Activated T-helper 1 cell treated with anti-CD3 and anti-CD28 coated beads, Interleukin-12 subunit alpha, Interleukin-12 subunit beta, Interleukin-2, Interleukin-4 antibody, amounts not matched to agents 30 ng/mL and 10 ng/mL and 1 ng/mL, durations not matched to agents 14 hours and 24 hours and 36 hours (primary cell): ENCODE measurements around the gene TBCE. TPM values are rescaled to one million over a fixed set of nuclear protein-coding genes. Genes with fewer than 3 reads are reported as not detected.

Experiments
- DNase-seq: peaks from one replicate; pipeline ENCODE4 v3.0.0; 2021; ENCODE audit warnings: low spot score
- H3K27ac Mint-ChIP-seq: one replicate; pipeline ENCODE4 v1.8.0; 2021; ENCODE audit warnings: mild to moderate bottlenecking, mixed read lengths
- H3K27me3 Mint-ChIP-seq: one replicate; pipeline ENCODE4 v1.8.0; 2022; ENCODE audit warnings: mild to moderate bottlenecking, moderate library complexity, mixed read lengths; ENCODE audit not compliant: insufficient read depth
- H3K36me3 Mint-ChIP-seq: one replicate; pipeline ENCODE4 v1.8.0; 2021; ENCODE audit warnings: low read depth, mixed read lengths
- H3K4me1 Mint-ChIP-seq: one replicate; pipeline ENCODE4 v1.8.0; 2021; ENCODE audit warnings: low read depth, mixed read lengths
- H3K4me3 Mint-ChIP-seq: one replicate; pipeline ENCODE4 v1.8.0; 2021; ENCODE audit warnings: mild to moderate bottlenecking, moderate library complexity, mixed read lengths
- H3K9me3 Mint-ChIP-seq: one replicate; pipeline ENCODE4 v1.8.0; 2021; ENCODE audit warnings: mixed read lengths
- intact Hi-C: fragments of 100-400 bp; cut with micrococcal nuclease; formaldehyde crosslinking; loops from one replicate; pipeline ENCODE4 v1.15.1; 2024
- total RNA-seq: library from RNA; stranded (reverse); gene quantifications from 2 replicates; pipeline ENCODE4 v1.2.3, GENCODE V29; 2022

The TBCE gene
- total RNA-seq, 1 donor from 2014 or later, result 29.2 TPM

- Mint-ChIP-seq H3K4me1 (no peaks in the 10 kb centered on the region), H3K9me3 (no peaks in the 10 kb centered on the region), H3K27ac (no peak overlapping the region), H3K4me3 (no peak overlapping the region), H3K36me3 (peaks cover 6% of the 10 kb centered on the region), H3K27me3 (no peaks in the 10 kb centered on the region)
- intact Hi-C loops, result no loop called here
- DNase-seq, result no peak
These were observed 35.4 kb downstream of the TBCE start for GRCh38 chr1:235402457-235403200.

- Mint-ChIP-seq H3K9me3 (no peaks in the 10 kb centered on the region), H3K27ac (no peak overlapping the region), H3K4me1 (no peaks in the 10 kb centered on the region), H3K4me3 (no peak overlapping the region), H3K36me3 (peaks cover 6% of the 10 kb centered on the region), H3K27me3 (no peaks in the 10 kb centered on the region)
- intact Hi-C loops, result no loop called here
- DNase-seq, result no peak
These were observed 36.4 kb downstream of the TBCE start for GRCh38 chr1:235403593-235403992.

- Mint-ChIP-seq H3K4me1 (no peaks in the 10 kb centered on the region), H3K27ac (no peak overlapping the region), H3K36me3 (peaks cover 6% of the 10 kb centered on the region), H3K9me3 (no peaks in the 10 kb centered on the region), H3K4me3 (no peak overlapping the region), H3K27me3 (no peaks in the 10 kb centered on the region)
- intact Hi-C loops, result no loop called here
- DNase-seq, result no peak
These were observed 37.0 kb downstream of the TBCE start for GRCh38 chr1:235404190-235404589.

- Mint-ChIP-seq H3K4me3 (no peak overlapping the region), H3K36me3 (peaks cover 1% of the 10 kb centered on the region), H3K9me3 (no peaks in the 10 kb centered on the region), H3K27me3 (no peaks in the 10 kb centered on the region), H3K27ac (no peak overlapping the region), H3K4me1 (no peaks in the 10 kb centered on the region)
- intact Hi-C loops, result no loop called here
- DNase-seq, result no peak
These were observed 40.2 kb downstream of the TBCE start for GRCh38 chr1:235407419-235407818.

- Mint-ChIP-seq H3K27ac (no peak overlapping the region), H3K27me3 (no peaks in the 10 kb centered on the region)
- intact Hi-C loops, result no loop called here
These were observed 41.3 kb downstream of the TBCE start for GRCh38 chr1:235408503-235408960.

GRCh38 chr1:235409042-235409820 lies 42.0 kb downstream of the TBCE start:
- DNase-seq, result no peak
- no peak overlapping the region for H3K27ac Mint-ChIP-seq
- no peaks in the 10 kb centered on the region for H3K4me1 Mint-ChIP-seq
- intact Hi-C loops, result no loop called here
- peaks cover under 1% of the 10 kb centered on the region for H3K36me3 Mint-ChIP-seq
- no peaks in the 10 kb centered on the region for H3K9me3 Mint-ChIP-seq
- H3K27me3 Mint-ChIP-seq, result no peaks in the 10 kb centered on the region
- no peak overlapping the region for H3K4me3 Mint-ChIP-seq

More at GRCh38 chr1:235408503-235408960, 41.3 kb downstream of the TBCE start:
- Mint-ChIP-seq H3K4me3 (no peak overlapping the region), H3K4me1 (no peaks in the 10 kb centered on the region), H3K9me3 (no peaks in the 10 kb centered on the region), H3K36me3 (no peaks in the 10 kb centered on the region)
- DNase-seq, result no peak

GRCh38 chr1:235410467-235410866 lies 43.2 kb downstream of the TBCE start:
- Mint-ChIP-seq H3K9me3 (no peaks in the 10 kb centered on the region), H3K27ac (no peak overlapping the region), H3K4me3 (no peak overlapping the region), H3K4me1 (no peaks in the 10 kb centered on the region), H3K36me3 (peaks cover 8% of the 10 kb centered on the region), H3K27me3 (no peaks in the 10 kb centered on the region)
- intact Hi-C loops, result no loop called here
- DNase-seq, result no peak

- Mint-ChIP-seq H3K27me3 (no peaks in the 10 kb centered on the region), H3K36me3 (peaks cover 8% of the 10 kb centered on the region), H3K9me3 (no peaks in the 10 kb centered on the region), H3K4me1 (no peaks in the 10 kb centered on the region), H3K4me3 (no peak overlapping the region), H3K27ac (peak overlapping the region; percentile 29)
- no peak for DNase-seq
- intact Hi-C loops, result no loop called here
These were observed 44.6 kb downstream of the TBCE start for GRCh38 chr1:235411489-235412486.

- intact Hi-C loops, result loop anchor here (1.0 kb wide), 2 partner anchors 48 to 86 kb away; partner anchors contain the start of gene TBCE
- peaks cover 9% of the 10 kb centered on the region for H3K36me3 Mint-ChIP-seq
- no peak overlapping the region for H3K27ac Mint-ChIP-seq
- DNase-seq, result peak; percentile 36
- no peaks in the 10 kb centered on the region for H3K27me3 Mint-ChIP-seq
- H3K9me3 Mint-ChIP-seq, result no peaks in the 10 kb centered on the region
- H3K4me3 Mint-ChIP-seq, result no peak overlapping the region
- H3K4me1 Mint-ChIP-seq, result no peaks in the 10 kb centered on the region
These were observed 48.0 kb downstream of the TBCE start for GRCh38 chr1:235415008-235415904.

GRCh38 chr1:235416662-235417049 lies 49.4 kb downstream of the TBCE start:
- Mint-ChIP-seq H3K36me3 (peaks cover 9% of the 10 kb centered on the region), H3K9me3 (no peaks in the 10 kb centered on the region), H3K27me3 (no peaks in the 10 kb centered on the region), H3K4me3 (no peak overlapping the region), H3K27ac (no peak overlapping the region), H3K4me1 (no peaks in the 10 kb centered on the region)
- DNase-seq, result no peak
- intact Hi-C loops, result loop anchor here (1.0 to 2.0 kb wide), 6 partner anchors 163 to 929 kb away; partner anchors contain the start of gene RBM34

- Mint-ChIP-seq H3K36me3 (peaks cover 9% of the 10 kb centered on the region), H3K9me3 (no peaks in the 10 kb centered on the region), H3K27ac (no peak overlapping the region), H3K4me3 (no peak overlapping the region), H3K27me3 (no peaks in the 10 kb centered on the region), H3K4me1 (no peaks in the 10 kb centered on the region)
- intact Hi-C loops, result loop anchor here (1.0 to 2.0 kb wide), 6 partner anchors 164 to 930 kb away; partner anchors contain the start of gene RBM34
- peak; percentile 40 for DNase-seq
These were observed 50.0 kb downstream of the TBCE start for GRCh38 chr1:235417086-235417697.
